GM21390 (cell line): Measurements from ENCODE around the gene PRPSAP2.
"Not testable (repeated sequence)": the region's sequence is repeated elsewhere in the genome, so short reads cannot be mapped to it uniquely, and the experiment has no call there.

Source experiments
- ATAC-seq: cut with Tn5 transposase; IDR thresholded peaks from one replicate; pipeline ENCODE4 v1.9.1; 2021; ENCODE audit not compliant: unreplicated experiment

PRPSAP2 gene

GRCh38 chr17:18888766-18889290, 30.9 kb downstream of the PRPSAP2 start:
- no peak for ATAC-seq

- no peak for ATAC-seq
These were observed 31.7 kb downstream of the PRPSAP2 start for GRCh38 chr17:18889658-18890057.

- no peak for ATAC-seq
These were observed 33.6 kb downstream of the PRPSAP2 start for GRCh38 chr17:18891541-18891940.

- ATAC-seq: no peak
These were observed 38.2 kb downstream of the PRPSAP2 start for GRCh38 chr17:18896146-18896545.

- ATAC-seq: no peak
These were observed 39.0 kb downstream of the PRPSAP2 start for GRCh38 chr17:18896947-18897346.

GRCh38 chr17:18904482-18904881, 46.6 kb downstream of the PRPSAP2 start:
- no peak for ATAC-seq

GRCh38 chr17:18905226-18905625, 47.3 kb downstream of the PRPSAP2 start:
- ATAC-seq: no peak

GRCh38 chr17:18910326-18910725, 52.4 kb downstream of the PRPSAP2 start:
- no peak for ATAC-seq

- ATAC-seq: no peak
These were observed 53.0 kb downstream of the PRPSAP2 start for GRCh38 chr17:18910881-18911280.

GRCh38 chr17:18916816-18917500, 59.0 kb downstream of the PRPSAP2 start:
- no peak for ATAC-seq

GRCh38 chr17:18917506-18918032, 59.6 kb downstream of the PRPSAP2 start:
- no peak for ATAC-seq

- no peak for ATAC-seq
These were observed 62.0 kb downstream of the PRPSAP2 start for GRCh38 chr17:18919963-18920362.

- ATAC-seq: no peak
These were observed 63.0 kb downstream of the PRPSAP2 start for GRCh38 chr17:18920911-18921441.

- no peak for ATAC-seq
These were observed 63.6 kb downstream of the PRPSAP2 start for GRCh38 chr17:18921485-18921884.

GRCh38 chr17:18921912-18922451, 64.1 kb downstream of the PRPSAP2 start:
- ATAC-seq: peak; percentile 66

- not testable (repeated sequence) for ATAC-seq
These were observed 64.7 kb downstream of the PRPSAP2 start for GRCh38 chr17:18922596-18922995.

- no peak for ATAC-seq
These were observed 67.3 kb downstream of the PRPSAP2 start for GRCh38 chr17:18925187-18925586.

- ATAC-seq: no peak
These were observed 70.7 kb downstream of the PRPSAP2 start for GRCh38 chr17:18928628-18929125.

GRCh38 chr17:18932360-18933055, 74.6 kb downstream of the PRPSAP2 start:
- ATAC-seq: no peak

- ATAC-seq: no peak
These were observed 75.4 kb downstream of the PRPSAP2 start for GRCh38 chr17:18933102-18934058.
